Activated B cell treated with CpG ODN at 0.5 μM for 24 hours (primary cell): ENCODE results near the gene CBFB. TPM values are rescaled to one million over a fixed set of nuclear protein-coding genes. Genes with fewer than 3 reads are reported as not detected.
"Not testable (repeated sequence)": the region's sequence is repeated elsewhere in the genome, so short reads cannot be mapped to it uniquely, and the experiment has no call there.

ENCODE experiments used
- ATAC-seq: fragments of 200-7000 bp; cut with Tn5 transposase; one replicate; pipeline ENCODE4 v1.10.0; 2021; ENCODE audit warnings: low read depth, mild to moderate bottlenecking, moderate library complexity
- CTCF ChIA-PET: fragments of 350-600 bp; sonication (Branson Sonifier 250); formaldehyde crosslinking; loops from one replicate; lab custom pipeline; 2021; ENCODE audit warnings: antibody characterized with exemption; lab: Charles Lee
- POLR2A ChIA-PET: fragments of 350-600 bp; sonication (Branson Sonifier 250); formaldehyde crosslinking; loops from one replicate; lab custom pipeline; 2021; ENCODE audit warnings: antibody characterized with exemption; lab: Charles Lee
- DNase-seq: peaks from one replicate; pipeline ENCODE4 v3.0.0; 2022
- H3K27ac Mint-ChIP-seq: one replicate; pipeline ENCODE4 v1.8.0; 2020; ENCODE audit warnings: mixed read lengths
- H3K27me3 Mint-ChIP-seq: one replicate; pipeline ENCODE4 v1.8.0; 2021; ENCODE audit warnings: mixed read lengths
- H3K36me3 Mint-ChIP-seq: one replicate; pipeline ENCODE4 v1.8.0; 2021; ENCODE audit warnings: low read depth, mixed read lengths
- H3K4me1 Mint-ChIP-seq: one replicate; pipeline ENCODE4 v1.8.0; 2021; ENCODE audit warnings: mixed read lengths
- H3K4me3 Mint-ChIP-seq: one replicate; pipeline ENCODE4 v1.8.0; 2020; ENCODE audit warnings: mild to moderate bottlenecking, mixed read lengths
- H3K9me3 Mint-ChIP-seq: one replicate; pipeline ENCODE4 v1.8.0; 2020; ENCODE audit warnings: mixed read lengths
- CTCF ChIP-seq: fragments of 200-600 bp; IDR thresholded peaks from one replicate; pipeline ENCODE4 v1.8.0; 2022; ENCODE audit warnings: antibody characterized with exemption, mild to moderate bottlenecking
- intact Hi-C: fragments of 100-400 bp; cut with micrococcal nuclease; formaldehyde crosslinking; loops from one replicate; pipeline ENCODE4 v1.15.1; 2024
- total RNA-seq: library from RNA; stranded (reverse); gene quantifications from 2 replicates; pipeline ENCODE4 v1.2.3, GENCODE V29; 2022

The CBFB gene
- total RNA-seq, 1 donor from 2014 or later = 66.6 TPM

- ATAC-seq (no peak), DNase-seq (no peak)
- H3K4me3 Mint-ChIP-seq = no peak overlapping the region
- intact Hi-C loops = loop anchor here (5.0 kb wide), 1 partner anchor 36 kb away; no protein-coding TSS in a partner anchor
- TF ChIP-seq CTCF = no peak
- no peaks in the 10 kb centered on the region for H3K27me3 Mint-ChIP-seq
- H3K4me1 Mint-ChIP-seq = peaks cover 53% of the 10 kb centered on the region
- CTCF ChIA-PET = no interaction called here
- no peaks in the 10 kb centered on the region for H3K9me3 Mint-ChIP-seq
- POLR2A ChIA-PET = no interaction called here
- peaks cover 52% of the 10 kb centered on the region for H3K36me3 Mint-ChIP-seq
- no peak overlapping the region for H3K27ac Mint-ChIP-seq
Measured at GRCh38 chr16:67036323-67036741, 7.4 kb downstream of the CBFB start.

- CTCF ChIA-PET = no interaction called here
- H3K27ac Mint-ChIP-seq = no peak overlapping the region
Measured at GRCh38 chr16:67039260-67040020, 10.5 kb downstream of the CBFB start.

GRCh38 chr16:67040166-67040565 is 11.2 kb downstream of the CBFB start:
- Mint-ChIP-seq H3K9me3 (no peaks in the 10 kb centered on the region), H3K4me3 (no peak overlapping the region), H3K4me1 (peaks cover 26% of the 10 kb centered on the region), H3K27ac (no peak overlapping the region), H3K36me3 (peaks cover 41% of the 10 kb centered on the region), H3K27me3 (no peaks in the 10 kb centered on the region)
- CTCF ChIA-PET = no interaction called here
- no peak for TF ChIP-seq CTCF
- intact Hi-C loops = loop anchor here (1.0 kb wide), 1 partner anchor 15 kb away; no protein-coding TSS in a partner anchor
- ATAC-seq (no peak), DNase-seq (no peak)
- POLR2A ChIA-PET = no interaction called here

More at GRCh38 chr16:67039260-67040020, 10.5 kb downstream of the CBFB start:
- POLR2A ChIA-PET = no interaction called here
- intact Hi-C loops = loop anchor here (1.0 to 5.0 kb wide), 2 partner anchors 16 to 33 kb away; no protein-coding TSS in a partner anchor
- H3K36me3 Mint-ChIP-seq = peaks cover 45% of the 10 kb centered on the region
- ATAC-seq (no peak), DNase-seq (no peak)
- no peak overlapping the region for H3K4me3 Mint-ChIP-seq
- no peaks in the 10 kb centered on the region for H3K9me3 Mint-ChIP-seq
- H3K4me1 Mint-ChIP-seq = peaks cover 33% of the 10 kb centered on the region
- TF ChIP-seq CTCF = no peak
- H3K27me3 Mint-ChIP-seq = no peaks in the 10 kb centered on the region

GRCh38 chr16:67040906-67041305 is 12.0 kb downstream of the CBFB start:
- Mint-ChIP-seq H3K27ac (no peak overlapping the region), H3K9me3 (no peaks in the 10 kb centered on the region), H3K4me1 (peaks cover 20% of the 10 kb centered on the region), H3K27me3 (no peaks in the 10 kb centered on the region), H3K36me3 (peaks cover 44% of the 10 kb centered on the region), H3K4me3 (no peak overlapping the region)
- ChIA-PET POLR2A (interaction anchor here (0.7 to 1.1 kb wide), 2 partner anchors 12 to 47 kb away, joined by 3 to 4 read pairs; partner anchors contain the start of gene CBFB), CTCF (no interaction called here)
- no peak for TF ChIP-seq CTCF
- no peak for ATAC-seq
- DNase-seq = no peak
- intact Hi-C loops = loop anchor here (1.0 kb wide), 1 partner anchor 14 kb away; no protein-coding TSS in a partner anchor

GRCh38 chr16:67041520-67041919 is 12.6 kb downstream of the CBFB start:
- H3K27me3 Mint-ChIP-seq, intact Hi-C loops, H3K9me3 Mint-ChIP-seq, CTCF ChIA-PET, H3K4me3 Mint-ChIP-seq, ATAC-seq, DNase-seq, H3K27ac Mint-ChIP-seq: not testable (repeated sequence)
- Mint-ChIP-seq H3K4me1 (peaks cover 17% of the 10 kb centered on the region), H3K36me3 (peaks cover 45% of the 10 kb centered on the region)
- POLR2A ChIA-PET = interaction anchor here (0.7 to 1.1 kb wide), 2 partner anchors 13 to 46 kb away, joined by 3 to 4 read pairs; partner anchors contain the start of gene CBFB
